ENCODE data around the gene CIDEB. TPM values are rescaled to one million over a fixed set of nuclear protein-coding genes. Genes with fewer than 3 reads are reported as not detected.

CIDEB gene
- total RNA-seq, 1 donor from 2014 or later, result 1.9 TPM

DNA sequence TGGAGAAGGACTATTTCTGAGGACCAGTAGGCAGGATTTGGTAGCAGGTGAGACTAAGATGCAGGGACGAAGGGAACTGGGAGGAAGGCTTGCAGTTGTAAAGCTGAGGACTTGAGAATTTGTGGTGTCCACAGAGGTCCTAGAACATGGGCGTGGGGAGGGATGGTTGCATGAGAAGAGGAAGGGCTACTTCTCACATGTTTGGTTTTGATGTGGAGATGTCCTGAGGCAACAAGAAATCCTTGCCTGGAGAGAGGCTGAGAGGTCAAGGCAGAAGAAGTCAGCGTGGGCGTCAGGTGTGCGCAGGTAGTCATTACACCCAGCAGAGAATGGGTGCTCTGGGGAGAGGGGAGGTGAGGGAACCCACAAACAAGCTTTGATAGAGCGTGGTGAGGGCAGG, 30.7 kb downstream of the CIDEB start:
- H3K27me3 Mint-ChIP-seq, result no peaks in the 10 kb centered on the region
- H3K27ac Mint-ChIP-seq, result peak overlapping the region; percentile 6
- peaks cover 5% of the 10 kb centered on the region for H3K4me1 Mint-ChIP-seq (ENCODE audit: low read depth)
- DNase-seq (ENCODE audit: low spot score, unreplicated experiment), result no peak
- TF ChIP-seq, protein P1, sequence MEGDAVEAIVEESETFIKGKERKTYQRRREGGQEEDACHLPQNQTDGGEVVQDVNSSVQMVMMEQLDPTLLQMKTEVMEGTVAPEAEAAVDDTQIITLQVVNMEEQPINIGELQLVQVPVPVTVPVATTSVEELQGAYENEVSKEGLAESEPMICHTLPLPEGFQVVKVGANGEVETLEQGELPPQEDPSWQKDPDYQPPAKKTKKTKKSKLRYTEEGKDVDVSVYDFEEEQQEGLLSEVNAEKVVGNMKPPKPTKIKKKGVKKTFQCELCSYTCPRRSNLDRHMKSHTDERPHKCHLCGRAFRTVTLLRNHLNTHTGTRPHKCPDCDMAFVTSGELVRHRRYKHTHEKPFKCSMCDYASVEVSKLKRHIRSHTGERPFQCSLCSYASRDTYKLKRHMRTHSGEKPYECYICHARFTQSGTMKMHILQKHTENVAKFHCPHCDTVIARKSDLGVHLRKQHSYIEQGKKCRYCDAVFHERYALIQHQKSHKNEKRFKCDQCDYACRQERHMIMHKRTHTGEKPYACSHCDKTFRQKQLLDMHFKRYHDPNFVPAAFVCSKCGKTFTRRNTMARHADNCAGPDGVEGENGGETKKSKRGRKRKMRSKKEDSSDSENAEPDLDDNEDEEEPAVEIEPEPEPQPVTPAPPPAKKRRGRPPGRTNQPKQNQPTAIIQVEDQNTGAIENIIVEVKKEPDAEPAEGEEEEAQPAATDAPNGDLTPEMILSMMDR (IDR thresholded peaks at IDR 0.05; ENCODE audit: unreplicated experiment), result no peak
- no peaks in the 10 kb centered on the region for H3K9me3 Mint-ChIP-seq (ENCODE audit: low read depth)
- H3K4me3 Mint-ChIP-seq (ENCODE audit: low read depth), result no peak overlapping the region
- H3K36me3 Mint-ChIP-seq (ENCODE audit: insufficient read depth), result no peaks in the 10 kb centered on the region

DNA sequence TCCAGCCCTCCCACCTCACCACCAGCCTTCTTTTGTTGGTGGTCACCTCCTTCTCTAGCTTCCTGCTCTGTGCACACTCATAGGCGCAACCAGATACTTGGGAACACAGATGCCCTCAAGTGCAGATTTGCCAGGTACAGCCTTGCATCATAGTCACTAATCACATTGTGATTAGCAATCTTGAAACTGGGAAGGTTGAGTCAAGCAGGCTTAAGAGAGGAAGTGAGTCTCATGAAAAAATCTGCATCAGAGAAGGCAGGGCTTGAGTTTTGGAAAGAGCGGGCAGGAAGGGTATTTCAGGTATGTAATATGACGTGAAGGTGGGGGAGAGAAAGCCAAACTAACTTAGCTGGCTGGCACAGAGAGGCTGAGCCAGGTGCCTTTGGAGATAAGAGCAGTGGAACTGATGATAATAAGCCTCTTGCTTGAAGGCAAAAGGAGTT, 33.7 kb downstream of the CIDEB start:
- no peak overlapping the region for H3K27ac Mint-ChIP-seq

DNA sequence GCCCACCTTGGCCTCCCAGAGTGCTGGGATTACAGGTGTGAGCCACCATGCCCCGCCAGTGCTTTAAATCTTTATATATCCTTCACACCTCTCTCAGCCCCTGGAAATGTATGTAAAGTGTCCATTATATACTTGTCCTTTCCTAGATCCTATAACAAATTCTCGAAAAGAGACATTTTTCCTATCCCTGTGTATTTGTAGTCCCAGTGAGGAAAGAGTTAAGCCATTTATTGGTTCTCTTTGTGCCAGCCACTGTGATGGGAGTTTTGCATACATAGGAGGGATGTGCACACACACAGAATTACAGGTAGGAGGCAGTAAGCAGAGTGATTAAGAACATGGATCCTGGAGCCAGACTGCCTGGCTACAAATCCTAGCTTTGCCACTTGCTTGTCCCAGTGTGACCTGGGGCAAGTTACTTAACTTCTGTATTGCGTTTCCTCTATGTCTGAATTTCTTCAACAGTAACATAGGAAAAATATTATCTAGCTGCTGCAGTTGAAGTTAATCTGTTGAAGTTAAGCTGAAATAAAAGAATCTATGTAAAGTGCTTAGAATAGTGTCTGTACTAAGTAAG, 34.3 kb downstream of the CIDEB start:
- no peak for DNase-seq (ENCODE audit: low spot score, unreplicated experiment)
- no peaks in the 10 kb centered on the region for H3K36me3 Mint-ChIP-seq (ENCODE audit: insufficient read depth)
- TF ChIP-seq, protein P1 (IDR thresholded peaks at IDR 0.05; ENCODE audit: unreplicated experiment), result peak; percentile 23
- H3K27me3 Mint-ChIP-seq, result no peaks in the 10 kb centered on the region
- H3K4me1 Mint-ChIP-seq (ENCODE audit: low read depth), result peaks cover 12% of the 10 kb centered on the region
- peak overlapping the region; percentile 52 for H3K4me3 Mint-ChIP-seq (ENCODE audit: low read depth)
- no peak overlapping the region for H3K27ac Mint-ChIP-seq
- H3K9me3 Mint-ChIP-seq (ENCODE audit: low read depth), result no peaks in the 10 kb centered on the region

More for the DNA sequence above, 33.7 kb downstream of the CIDEB start:
- DNase-seq (ENCODE audit: low spot score, unreplicated experiment), result no peak
- Mint-ChIP-seq H3K27me3 (no peaks in the 10 kb centered on the region), H3K9me3 (ENCODE audit: low read depth) (no peaks in the 10 kb centered on the region), H3K36me3 (ENCODE audit: insufficient read depth) (no peaks in the 10 kb centered on the region), H3K4me3 (ENCODE audit: low read depth) (no peak overlapping the region), H3K4me1 (ENCODE audit: low read depth) (peaks cover 12% of the 10 kb centered on the region)
- TF ChIP-seq, protein P1 (IDR thresholded peaks at IDR 0.05; ENCODE audit: unreplicated experiment), result no peak

DNA sequence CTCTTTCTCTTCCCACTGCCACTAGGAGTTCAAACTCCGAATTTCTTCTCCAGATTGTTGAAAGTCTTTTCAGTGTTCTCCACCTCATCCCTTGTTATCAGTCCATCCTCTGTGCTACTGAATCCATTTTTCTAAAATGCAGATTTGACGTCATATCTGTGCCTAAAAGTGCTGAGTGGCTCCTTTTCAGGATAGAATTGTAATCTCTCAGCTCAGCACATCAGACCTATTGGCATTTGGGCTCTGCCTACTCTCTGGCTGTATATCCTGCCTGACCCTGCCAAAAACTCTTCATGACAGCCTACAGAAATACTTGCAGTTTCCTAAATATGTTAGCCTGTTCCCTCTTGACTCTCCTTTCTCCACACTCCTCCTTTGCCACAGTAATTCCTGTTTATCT, 35.3 kb downstream of the CIDEB start:
- H3K27ac Mint-ChIP-seq, result no peak overlapping the region
- TF ChIP-seq, protein P1 (IDR thresholded peaks at IDR 0.05; ENCODE audit: unreplicated experiment), result no peak
- H3K4me3 Mint-ChIP-seq (ENCODE audit: low read depth), result peak overlapping the region; percentile 78
- H3K4me1 Mint-ChIP-seq (ENCODE audit: low read depth), result peaks cover 12% of the 10 kb centered on the region
- no peaks in the 10 kb centered on the region for H3K27me3 Mint-ChIP-seq
- H3K36me3 Mint-ChIP-seq (ENCODE audit: insufficient read depth), result no peaks in the 10 kb centered on the region
- no peak for DNase-seq (ENCODE audit: low spot score, unreplicated experiment)
- H3K9me3 Mint-ChIP-seq (ENCODE audit: low read depth), result no peaks in the 10 kb centered on the region

DNA sequence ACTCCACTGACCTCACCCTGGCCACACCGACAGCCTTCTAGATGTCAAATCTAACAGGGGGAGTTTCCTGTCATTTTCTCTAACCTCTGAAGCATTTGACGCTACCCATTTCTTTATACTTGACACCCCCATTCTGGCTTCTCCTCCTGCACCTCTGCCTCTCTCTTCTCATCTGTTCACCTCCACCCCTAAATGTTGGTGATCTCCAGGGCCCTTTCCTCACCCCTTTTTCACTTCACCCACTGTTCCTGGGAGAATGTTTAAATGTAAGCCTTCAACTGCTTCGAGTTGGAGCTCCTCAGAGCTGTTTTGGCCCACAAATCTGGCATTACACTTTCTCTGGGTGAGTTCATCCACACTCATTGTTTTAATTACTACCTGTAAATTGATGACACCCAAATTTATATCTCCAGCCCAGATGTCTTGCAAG, 35.9 kb downstream of the CIDEB start:
- Mint-ChIP-seq H3K27me3 (no peaks in the 10 kb centered on the region), H3K4me1 (ENCODE audit: low read depth) (peaks cover 12% of the 10 kb centered on the region), H3K27ac (peak overlapping the region; percentile 54), H3K9me3 (ENCODE audit: low read depth) (no peaks in the 10 kb centered on the region), H3K36me3 (ENCODE audit: insufficient read depth) (peaks cover 5% of the 10 kb centered on the region), H3K4me3 (ENCODE audit: low read depth) (peak overlapping the region; percentile 78)
- TF ChIP-seq, protein P1 (IDR thresholded peaks at IDR 0.05; ENCODE audit: unreplicated experiment), result no peak
- DNase-seq (ENCODE audit: low spot score, unreplicated experiment), result no peak

Data from progenitor cell of endocrine pancreas (in vitro differentiated cells).